Activated naive CD4-positive, alpha-beta T cell (primary cell): ENCODE data around the gene RNF215.

Experiments used
- DNase-seq, 4 experiments: peaks; one replicate each; lab custom pipeline; 2025; lab: John Stamatoyannopoulos, UW

RNF215 gene

GRCh38 chr22:30332551-30332950, 54.7 kb downstream of the RNF215 start:
- DNase-seq = no peak
